GM18517 (cell line): ENCODE measurements around the gene FETUB.
A peak's percentile ranks its signal among the peaks of the same experiment; 100 is the strongest.
"Not testable (repeated sequence)": the region's sequence is repeated elsewhere in the genome, so short reads cannot be mapped to it uniquely, and the experiment has no call there.

ENCODE experiments used
- ATAC-seq: cut with Tn5 transposase; IDR thresholded peaks from one replicate; pipeline ENCODE4 v1.9.1; 2021; ENCODE audit warnings: mild to moderate bottlenecking, moderate library complexity; ENCODE audit not compliant: unreplicated experiment

The FETUB gene

DNA sequence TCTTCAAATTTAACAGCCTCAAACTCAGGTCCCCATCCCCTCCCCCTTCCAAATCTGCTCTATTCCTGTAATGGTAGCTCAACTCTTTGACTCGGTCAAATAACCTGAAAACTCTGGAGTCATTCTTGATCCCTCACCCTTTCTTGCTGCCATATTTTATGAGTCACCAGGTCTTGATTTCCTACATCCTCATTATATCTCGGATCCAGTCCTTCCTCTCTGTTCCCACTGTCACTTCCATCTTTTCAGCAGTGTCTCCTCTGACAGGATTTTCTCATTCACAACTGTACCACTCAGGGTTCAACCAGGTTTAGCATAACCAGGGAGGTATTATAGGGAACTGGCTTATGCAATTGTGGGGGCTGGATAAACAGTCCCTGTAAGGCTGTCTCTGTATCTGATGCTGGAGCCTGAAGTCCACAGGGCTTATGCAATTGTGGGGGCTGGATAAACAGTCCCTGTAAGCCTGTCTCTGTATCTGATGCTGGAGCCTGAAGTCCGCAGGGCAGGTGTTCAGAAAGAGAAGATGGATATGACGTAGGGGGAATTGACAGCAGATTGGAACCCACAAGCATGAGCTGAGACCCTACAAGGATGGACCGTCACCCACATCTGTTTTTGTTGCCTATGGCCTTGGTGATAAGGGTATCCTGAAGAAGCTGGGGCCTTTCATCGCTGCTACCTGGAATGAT is 9.1 kb upstream of the FETUB start:
- no peak for ATAC-seq

DNA sequence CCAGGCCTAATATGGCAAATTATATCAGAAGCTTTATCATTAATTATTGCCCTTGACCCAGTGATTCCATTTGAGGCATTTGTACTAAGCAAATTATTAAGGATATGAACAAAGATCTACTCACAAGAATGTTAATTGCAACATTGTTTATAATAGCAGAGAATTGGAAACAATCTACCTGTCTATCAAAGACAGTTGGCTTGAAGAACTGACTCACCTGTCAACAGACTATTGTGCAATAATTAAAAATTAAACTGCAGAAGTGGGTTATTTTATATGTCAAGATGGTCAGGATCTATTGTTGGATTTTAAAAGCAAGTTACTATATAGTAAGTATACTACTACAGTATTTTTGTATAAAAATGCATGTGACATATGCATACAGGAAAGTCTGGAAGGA is 6.7 kb upstream of the FETUB start:
- ATAC-seq, result no peak

DNA sequence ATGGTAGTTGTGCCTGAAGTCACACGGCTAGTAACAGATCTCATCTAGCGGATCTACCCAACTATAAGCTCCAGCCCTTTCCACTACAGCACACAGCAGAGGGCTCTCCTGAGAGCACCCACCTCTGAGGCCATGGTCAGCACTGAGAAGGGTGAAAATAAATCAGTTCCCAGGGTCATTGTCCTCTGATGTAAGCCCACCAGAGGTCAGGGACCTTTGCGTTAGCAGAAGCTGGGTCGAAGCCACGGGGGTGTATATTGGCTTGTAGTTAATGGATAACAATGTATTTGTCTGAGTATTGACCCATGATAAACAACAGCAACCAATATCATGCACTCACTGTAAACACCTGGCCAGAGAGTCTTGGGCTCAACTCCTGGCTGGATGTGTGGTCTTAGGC is 6.0 kb upstream of the FETUB start:
- not testable (repeated sequence) for ATAC-seq

DNA sequence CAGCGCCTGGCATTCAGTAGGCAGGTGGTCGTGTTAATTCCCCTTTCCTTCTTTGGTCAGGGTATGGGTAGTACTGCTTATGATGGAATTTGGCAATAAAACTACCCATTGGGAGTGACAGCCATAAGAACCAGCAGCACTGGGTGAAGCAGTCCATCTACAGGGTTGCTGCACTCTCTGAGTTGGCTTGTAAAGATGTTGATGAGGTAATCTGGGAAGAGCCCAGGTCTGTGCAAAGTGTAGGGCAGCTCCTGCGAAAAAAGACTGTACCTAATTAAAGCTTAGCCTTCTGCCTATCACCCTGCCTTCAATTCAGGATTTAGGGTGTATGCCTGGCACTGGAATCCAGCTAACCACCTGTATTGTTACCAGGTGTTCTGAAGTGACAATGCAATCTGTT is 4.7 kb upstream of the FETUB start:
- no peak for ATAC-seq

DNA sequence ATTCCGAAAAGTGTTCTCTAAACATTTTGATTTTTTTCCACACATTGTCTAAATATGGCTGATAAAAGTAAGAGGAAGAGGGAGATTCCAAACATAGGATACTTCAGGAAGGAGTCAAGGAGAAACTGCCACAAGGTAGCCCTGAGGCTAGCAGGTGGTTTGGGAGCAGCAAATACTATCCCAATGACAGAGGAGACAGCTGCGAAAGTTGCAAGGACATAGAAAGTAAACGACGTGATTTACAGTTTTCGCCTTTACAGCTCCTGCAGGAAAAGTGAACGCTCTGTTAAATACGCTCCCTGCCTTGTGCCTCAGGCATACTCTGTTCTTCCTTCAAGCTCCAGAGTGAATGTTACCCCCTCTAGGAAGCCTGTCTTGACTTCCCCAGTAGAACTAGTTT is 3.7 kb upstream of the FETUB start:
- no peak for ATAC-seq

DNA sequence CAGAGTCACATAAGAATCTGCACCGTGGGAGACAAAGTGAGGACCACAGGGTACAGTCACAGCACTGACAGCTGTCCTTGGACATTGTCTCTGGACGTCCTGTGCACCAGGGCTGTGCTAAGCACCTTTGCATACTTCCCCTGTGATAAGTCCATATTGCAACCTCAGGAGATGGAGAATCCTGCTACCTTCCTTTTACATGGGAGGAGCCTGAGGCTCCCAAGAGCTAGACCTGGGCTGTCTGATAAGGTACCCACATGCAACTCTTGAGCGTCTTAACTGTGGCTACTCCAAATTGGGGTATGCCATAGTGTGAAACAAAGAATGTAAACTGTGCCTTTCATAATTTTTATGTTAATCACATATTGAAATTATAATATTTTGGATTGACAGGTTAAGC is 2.5 kb upstream of the FETUB start:
- ATAC-seq, result no peak

DNA sequence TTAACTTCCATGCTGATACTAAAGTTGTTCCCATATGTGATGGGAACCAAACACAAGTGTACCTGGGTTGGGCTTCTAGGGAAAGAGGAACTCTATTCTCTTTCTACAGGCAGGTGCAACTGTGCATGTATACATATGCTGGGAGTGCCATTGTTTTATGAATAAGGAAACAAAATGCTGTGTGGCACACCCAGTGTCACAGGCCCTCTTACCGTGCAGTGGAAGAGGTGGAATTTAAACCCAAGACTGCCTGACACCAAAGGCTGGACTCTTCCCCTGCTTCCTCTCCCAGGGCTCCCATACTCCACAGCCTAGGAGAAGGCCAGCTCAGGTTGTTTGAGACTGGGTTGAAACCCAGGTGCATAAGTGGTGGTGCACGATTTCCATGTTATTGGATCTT is 1.9 kb upstream of the FETUB start:
- no peak for ATAC-seq

DNA sequence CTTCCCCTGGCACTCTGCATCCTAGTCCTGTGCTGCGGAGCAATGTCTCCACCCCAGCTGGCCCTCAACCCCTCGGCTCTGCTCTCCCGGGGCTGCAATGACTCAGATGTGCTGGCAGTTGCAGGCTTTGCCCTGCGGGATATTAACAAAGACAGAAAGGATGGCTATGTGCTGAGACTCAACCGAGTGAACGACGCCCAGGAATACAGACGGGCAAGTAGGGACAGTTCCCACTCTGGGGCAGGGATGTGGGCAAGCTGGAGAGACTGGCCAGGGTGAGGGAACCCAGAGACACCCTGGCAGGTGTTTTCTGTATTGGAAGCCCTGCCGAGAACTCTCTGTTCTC is 247 bp downstream of the FETUB start:
- ATAC-seq, result no peak

DNA sequence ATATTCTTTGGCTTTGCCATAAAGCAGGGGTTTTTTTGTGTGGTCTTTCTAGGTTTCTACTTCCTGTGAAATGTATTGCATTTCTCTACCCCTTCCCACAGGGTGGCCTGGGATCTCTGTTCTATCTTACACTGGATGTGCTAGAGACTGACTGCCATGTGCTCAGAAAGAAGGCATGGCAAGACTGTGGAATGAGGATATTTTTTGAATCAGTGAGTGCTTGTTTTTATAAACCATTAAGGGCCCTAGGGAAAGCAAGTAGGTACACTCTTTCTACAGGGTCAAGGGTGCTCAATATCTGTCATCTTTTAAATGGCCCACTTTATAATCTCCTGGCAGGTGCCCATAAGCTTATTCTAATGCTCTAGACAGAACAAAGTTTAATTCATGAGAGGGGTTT is 730 bp downstream of the FETUB start:
- no peak for ATAC-seq

DNA sequence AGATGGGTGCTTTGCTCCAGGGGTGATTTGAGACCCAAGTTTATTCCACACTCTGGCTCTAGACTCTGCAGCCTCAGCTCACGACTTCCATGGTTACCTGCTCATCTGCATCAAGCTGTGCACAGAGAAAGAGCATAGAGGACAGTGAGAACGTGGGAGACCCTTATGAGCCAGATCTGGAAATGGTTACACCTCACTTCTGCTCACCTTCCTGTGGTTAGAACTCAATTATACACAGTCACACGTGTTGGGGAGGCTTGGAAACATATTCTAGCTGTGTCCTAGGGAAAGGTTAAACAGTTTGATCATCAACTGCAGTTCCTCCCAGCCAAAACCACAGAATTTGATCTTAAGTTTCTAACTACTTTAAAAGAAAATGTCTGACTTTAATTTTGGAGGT is 1.8 kb downstream of the FETUB start:
- ATAC-seq, result no peak

DNA sequence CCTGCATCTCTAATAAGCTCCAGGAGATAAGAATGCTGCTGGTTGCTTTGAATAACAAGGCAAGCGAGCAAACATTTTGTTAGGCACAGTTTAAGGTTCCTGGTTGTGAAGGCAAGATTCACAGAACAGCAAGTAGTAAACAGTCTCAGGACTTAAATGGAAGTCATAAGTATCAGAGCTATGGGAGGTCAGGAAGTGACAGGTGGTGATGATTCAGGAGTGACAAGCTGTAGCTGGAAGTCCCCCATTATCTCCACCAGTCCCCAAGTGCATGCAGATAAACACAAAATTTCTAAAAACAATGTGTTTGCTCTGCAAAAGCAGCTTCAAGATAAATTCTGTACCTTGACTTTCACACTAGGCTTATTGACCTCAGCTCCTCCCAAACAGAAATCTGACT is 3.3 kb downstream of the FETUB start:
- no peak for ATAC-seq

DNA sequence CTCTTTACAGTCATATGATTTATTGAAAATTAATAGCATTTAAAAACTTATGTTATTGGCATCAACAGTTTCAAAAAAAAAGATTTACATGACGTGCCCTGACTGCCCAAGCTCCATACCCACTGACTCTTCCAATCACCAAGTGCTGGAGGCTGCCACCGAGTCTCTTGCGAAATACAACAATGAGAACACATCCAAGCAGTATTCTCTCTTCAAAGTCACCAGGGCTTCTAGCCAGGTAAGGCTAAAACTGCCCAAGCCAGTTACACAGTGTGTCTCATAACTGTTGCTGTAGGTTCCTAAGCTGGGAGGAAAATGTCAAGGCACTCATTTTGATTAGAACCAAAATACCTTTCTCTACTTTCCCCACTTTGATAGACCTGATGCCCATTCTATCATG is 4.5 kb downstream of the FETUB start:
- no peak for ATAC-seq

DNA sequence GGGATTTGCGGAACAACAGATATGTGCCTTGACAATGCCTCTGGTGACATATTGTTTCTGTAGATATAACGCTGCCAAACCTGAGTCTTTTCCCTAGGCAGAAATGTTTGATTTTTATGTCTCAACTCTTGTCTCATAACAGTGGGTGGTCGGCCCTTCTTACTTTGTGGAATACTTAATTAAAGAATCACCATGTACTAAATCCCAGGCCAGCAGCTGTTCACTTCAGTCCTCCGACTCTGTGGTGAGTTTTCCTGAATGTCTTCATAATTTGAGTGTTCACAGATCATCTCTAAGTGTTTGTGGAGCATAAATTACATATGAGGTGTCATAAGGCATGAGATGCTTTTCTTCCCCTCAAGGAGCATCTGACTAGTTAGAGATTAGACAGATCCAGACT is 5.9 kb downstream of the FETUB start:
- ATAC-seq, result no peak

DNA sequence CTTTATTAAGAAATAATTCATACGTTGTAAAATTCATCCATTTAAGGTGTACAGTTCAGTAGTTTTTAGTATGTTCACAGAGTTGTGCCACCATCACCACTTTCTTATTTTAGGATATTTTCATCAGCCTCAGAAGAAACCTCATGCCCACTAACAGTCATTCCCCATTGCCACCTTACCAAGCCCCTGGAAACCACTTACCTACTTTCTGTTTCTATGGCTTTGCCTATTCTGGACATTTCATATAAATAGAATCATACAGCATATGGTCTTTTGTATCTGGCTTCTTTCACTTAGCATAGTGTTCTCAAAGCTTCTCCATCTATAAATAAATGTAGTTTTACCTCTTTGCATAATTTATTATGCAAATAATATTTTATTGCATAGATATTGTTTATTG is 6.6 kb downstream of the FETUB start:
- ATAC-seq, result no peak

DNA sequence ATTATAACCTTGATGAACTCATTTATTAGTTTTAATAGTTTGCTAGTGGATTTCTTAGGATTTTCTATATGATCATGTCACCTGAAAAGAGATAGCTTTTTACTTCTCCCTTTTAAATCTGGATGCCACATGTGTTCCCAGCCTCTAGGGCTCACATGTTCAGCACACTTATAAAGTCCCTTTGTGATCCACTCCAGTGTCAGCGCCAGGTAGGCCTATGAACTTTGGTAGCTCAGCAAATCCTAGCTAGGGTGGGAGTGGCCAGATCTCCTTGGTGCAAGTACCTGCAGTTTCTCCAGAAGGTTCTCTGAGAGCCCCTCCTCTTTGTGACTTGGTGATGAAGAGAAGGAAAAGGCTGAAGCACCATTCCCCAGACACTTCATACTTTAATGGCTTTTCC is 8.7 kb downstream of the FETUB start:
- no peak for ATAC-seq

DNA sequence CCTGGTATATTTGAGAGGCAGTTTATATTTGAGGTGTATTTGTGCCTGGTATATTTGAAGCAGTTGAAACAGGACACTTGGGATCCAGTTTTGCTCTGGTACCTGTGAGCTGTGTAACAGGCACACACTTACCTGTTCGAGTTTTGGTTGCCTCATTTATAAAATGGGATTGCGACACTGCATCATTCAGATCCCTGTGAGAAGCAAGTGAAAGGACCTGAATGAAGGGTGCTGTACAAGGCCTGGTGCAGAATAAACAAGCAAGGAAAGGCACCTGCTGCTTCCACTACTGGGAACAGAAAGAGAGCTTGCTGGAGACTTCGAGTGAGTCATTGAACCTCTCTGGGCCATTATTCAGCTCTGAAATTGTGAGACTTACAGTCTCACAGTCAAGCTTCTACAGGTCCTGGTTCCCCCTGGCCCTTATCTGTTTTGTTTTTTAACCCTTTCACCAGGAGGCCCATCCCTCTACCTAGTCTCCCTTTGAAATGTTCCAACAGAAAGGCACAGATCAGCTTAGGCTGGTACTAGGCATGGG is 11.5 kb downstream of the FETUB start:
- no peak for ATAC-seq

DNA sequence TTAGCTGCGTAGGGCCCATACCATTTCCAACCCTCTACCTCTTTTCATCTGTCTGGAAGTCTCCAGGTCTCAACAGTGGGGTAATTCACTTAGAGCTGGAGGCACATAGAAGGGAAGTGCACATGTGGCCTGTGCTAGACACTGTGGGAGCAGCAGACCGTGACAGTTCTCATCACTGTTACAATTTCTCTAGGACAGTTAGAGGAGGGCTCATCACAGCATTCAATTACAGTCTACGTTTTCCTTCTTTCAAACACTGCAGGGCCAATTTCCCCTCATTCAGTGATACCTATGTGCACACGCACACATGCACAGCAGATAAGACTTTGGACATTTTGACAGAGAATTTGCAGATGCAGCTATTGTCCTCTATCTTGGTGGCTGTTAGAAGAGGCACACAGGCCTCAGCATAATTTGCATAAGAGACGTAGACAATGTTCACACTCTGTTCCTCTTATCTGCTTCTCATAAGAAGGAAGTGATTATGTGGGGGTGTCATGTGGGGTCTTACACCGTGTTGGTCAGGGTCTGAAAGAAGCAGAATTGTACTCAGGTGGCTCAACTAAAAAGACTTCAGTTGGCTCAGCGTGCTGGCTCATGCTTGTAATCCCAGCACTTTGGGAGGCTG is 13.0 kb downstream of the FETUB start:
- ATAC-seq, result peak; percentile 93

DNA sequence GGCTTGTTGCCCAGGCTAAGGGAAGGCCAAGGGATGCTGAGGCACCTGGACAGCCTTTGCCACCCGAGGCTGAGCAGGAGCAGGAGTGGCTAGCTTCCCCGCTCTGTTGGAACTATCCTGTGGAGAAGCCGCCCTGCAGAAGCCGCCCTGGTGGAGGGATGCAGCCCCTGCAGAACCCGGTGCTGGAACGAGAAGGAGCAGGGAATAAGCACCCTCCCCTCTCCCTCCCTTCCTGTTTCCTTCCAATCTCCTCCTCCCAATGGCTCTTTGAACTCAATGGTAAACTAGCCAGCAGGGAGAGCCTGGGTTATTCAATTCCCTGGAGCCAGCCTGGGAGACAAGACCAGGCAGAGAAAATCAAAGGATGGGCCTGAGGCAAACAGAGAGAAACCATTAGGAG is 13.8 kb downstream of the FETUB start:
- no peak for ATAC-seq

DNA sequence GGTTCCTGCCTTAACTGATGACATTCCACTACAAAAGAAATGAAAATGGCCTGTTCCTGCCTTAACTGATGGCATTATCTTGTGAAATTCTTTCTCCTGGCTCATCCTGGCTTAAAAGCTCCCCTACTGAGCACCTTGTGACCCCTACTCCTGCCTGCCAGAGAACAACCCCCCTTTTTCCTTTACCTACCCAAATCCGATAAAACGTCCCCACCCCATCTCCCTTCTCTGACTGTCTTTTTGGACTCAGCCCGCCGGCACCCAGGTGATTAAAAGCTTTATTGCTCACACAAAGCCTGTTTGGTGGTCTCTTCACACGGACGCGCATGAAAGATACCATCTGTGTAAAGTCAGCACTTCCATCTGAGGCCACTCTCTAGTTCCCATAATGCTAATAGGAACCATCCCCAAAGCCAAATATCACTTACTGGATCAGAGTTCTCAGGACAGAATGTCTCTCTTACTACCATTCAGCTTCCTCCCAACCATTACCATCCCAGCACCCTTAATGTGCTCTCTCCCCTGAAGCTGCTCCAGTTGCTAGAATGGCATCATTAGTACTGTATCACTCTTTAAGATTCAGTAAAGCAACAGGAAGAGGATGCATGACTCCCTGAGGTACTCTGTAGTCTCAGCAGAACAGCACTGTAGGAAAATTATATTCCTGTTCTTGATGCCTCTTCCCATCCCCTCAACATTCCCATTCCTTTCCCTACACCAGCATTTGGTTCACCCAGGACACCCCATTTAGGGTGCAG is 23.3 kb downstream of the FETUB start:
- no peak for ATAC-seq

DNA sequence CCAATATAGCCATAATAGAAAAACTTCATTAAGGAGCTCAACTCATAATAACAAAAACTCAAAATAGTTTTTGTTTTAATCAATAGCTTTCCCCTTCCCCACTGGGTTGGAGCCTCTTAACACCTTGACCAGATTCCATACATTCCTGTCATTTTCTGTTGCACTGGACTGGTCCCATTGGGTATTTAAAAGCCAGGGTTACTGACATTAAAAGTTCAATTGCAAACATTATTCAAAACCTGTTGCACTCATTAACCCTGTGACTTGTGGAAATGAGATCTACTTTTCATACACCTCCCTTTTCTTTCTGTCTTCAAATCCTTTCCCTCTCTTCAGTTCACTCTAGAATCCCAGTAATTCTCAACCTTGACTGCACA is 23.9 kb downstream of the FETUB start:
- no peak for ATAC-seq

DNA sequence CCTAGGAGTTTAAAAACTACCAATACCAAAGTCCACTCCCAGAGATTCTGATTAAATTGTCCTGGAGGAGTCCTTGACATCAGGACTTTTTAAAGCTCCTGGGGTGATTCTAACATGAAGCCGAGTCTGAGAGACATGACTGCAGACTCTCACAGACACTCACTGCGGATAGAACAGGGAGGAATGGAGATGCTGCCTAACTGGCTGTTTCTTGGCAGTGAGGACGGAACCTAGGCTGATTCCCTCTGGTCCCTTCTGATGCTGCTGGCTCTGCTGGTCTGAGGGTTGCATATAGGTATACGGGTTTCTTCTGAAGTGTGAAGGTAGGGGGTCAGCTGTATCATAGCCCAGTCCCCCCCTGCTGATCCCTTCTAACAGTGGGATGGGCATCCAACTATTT is 24.3 kb downstream of the FETUB start:
- ATAC-seq, result no peak

DNA sequence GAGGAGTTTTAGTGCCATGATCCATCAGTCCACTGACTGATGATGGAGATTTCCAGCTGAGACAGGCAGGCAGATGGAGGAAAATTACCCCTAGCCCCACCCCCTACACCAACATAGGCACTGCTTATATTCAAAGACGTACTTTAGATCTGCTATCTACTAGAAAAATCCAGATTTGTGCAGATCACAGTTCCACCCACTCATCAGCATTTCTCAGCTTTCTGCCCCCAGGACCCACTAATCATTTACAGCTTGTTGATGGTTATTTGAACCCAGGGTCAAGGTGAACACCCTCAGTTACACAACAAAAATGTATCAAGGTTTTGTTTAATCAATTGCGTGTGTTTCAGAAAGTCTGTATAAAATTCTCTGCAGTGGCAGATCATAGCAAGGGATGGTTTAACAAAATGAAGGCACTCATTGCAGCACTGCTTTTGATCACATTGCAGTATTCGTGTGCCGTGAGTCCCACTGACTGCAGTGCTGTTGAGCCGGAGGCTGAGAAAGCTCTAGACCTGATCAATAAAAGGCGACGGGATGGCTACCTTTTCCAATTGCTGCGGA is 25.5 kb downstream of the FETUB start, which contains the start of gene HRG:
HRG (plus strand) TSS at position 390 of the 564 bp plus-strand sequence; CDS start at position 408, 18 bp downstream.
- no peak for ATAC-seq
